GM12872 (cell line): ENCODE measurements around the gene HOXC10.

Source experiments
- CTCF ChIP-seq: IDR thresholded peaks from 3 replicates; pipeline ENCODE4 v1.5.1; 2011; ENCODE audit warnings: low read depth, mild to moderate bottlenecking, low read length, moderate library complexity; ENCODE audit not compliant: insufficient read depth

The HOXC10 gene

GRCh38 chr12:53952871-53953734, 31.8 kb upstream of the HOXC10 start:
- no peak for TF ChIP-seq CTCF

- TF ChIP-seq CTCF: no peak
These were observed 30.9 kb upstream of the HOXC10 start for GRCh38 chr12:53953831-53954693.

- no peak for TF ChIP-seq CTCF
These were observed 30.3 kb upstream of the HOXC10 start, which contains the start of gene HOXC12 for GRCh38 chr12:53954694-53955035. HOXC12 (plus strand) TSS chr12:53954903; CDS start chr12:53954930, 27 bp downstream.

- TF ChIP-seq CTCF: no peak
These were observed 29.7 kb upstream of the HOXC10 start for GRCh38 chr12:53955036-53955775.

GRCh38 chr12:53955776-53956250, 29.1 kb upstream of the HOXC10 start:
- no peak for TF ChIP-seq CTCF

- no peak for TF ChIP-seq CTCF
These were observed 28.6 kb upstream of the HOXC10 start for GRCh38 chr12:53956251-53956887.
